NB4 (cell line): Measurements from ENCODE around the gene S100A6.

ENCODE experiments used
- CTCF ChIP-seq: IDR thresholded peaks from one replicate; pipeline ENCODE4 v1.5.1; 2012; ENCODE audit warnings: low read depth, low read length
- POLR2A ChIP-seq: IDR thresholded peaks from 2 replicates; pipeline ENCODE4 v1.6.1; 2011; ENCODE audit warnings: mild to moderate bottlenecking; ENCODE audit not compliant: insufficient read length; ENCODE audit errors: extremely low read depth

GRCh38 chr1:153577624-153578051, 41.8 kb upstream of the S100A6 start:
- TF ChIP-seq POLR2A (no peak), CTCF (no peak)
